VCaP (cell line): ENCODE measurements around the gene DDX24.
A peak's percentile ranks its signal among the peaks of the same experiment; 100 is the strongest.

Source experiments
- H3K27ac ChIP-seq: fragments of 450-650 bp; 2 replicates; pipeline ENCODE4 v1.5.1; 2017
- CTCF ChIP-seq: fragments of 450-650 bp; conservative IDR thresholded peaks from 2 replicates; pipeline ENCODE4 v1.5.1; 2017; ENCODE audit warnings: mild to moderate bottlenecking, moderate library complexity

The DDX24 gene

GRCh38 chr14:94058128-94058673 is 22.8 kb downstream of the DDX24 start:
- H3K27ac ChIP-seq: peak overlapping the region; percentile 56
- no peak for TF ChIP-seq CTCF

DNA sequence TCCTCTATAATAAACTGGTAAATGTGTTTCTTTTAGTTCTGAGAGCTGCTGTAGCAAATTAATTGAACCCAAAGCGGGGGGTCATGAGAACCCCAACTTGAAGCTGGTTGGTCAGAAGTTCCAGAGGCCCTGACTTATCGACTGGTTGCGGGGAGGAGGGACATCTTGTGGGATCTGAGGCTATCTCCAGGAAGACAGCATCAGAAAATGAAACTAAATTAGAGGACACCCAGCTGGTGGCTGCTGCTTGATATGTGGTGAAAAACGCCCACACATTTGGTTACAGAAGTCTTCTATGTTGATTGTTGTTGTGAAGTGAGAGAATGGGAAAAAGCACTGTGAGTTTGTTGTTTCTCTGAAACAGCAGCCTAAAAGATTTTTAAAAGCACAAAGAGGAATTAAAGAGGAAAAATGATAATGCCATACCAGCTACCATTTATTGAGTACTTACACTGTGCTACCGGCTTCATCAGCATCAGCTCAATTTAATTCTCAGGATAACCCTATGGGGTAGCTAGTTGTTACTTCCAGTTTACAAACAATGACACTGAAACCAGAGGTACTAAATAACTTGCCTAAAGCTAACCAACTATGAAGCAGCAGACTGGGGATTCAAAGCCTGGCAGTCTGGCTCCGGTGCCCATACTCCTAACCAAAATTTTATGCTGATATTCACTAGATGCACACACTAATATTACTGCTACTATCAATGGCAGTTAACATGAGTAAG is 24.3 kb downstream of the DDX24 start:
- no peak for TF ChIP-seq CTCF
- no peak overlapping the region for H3K27ac ChIP-seq

DNA sequence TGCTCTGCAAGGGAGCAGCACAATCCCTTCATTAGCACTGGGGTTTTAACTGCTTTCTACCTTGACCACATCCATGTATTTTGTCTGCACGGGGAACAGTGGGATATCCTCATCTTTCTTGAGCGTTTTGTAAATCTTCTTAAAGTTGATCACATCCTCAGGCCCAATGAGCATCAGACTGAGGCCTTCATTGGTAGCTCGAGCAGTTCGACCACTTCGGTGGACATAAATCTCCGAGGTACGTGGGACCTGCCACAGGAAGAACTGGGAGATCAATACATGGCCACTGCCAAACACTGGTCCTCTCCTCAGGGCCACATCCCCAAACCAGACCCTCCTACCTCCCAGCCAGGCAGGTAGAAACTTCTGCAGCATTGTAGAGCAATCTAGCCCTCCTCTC is 26.1 kb downstream of the DDX24 start:
- no peak for TF ChIP-seq CTCF
- H3K27ac ChIP-seq: peak overlapping the region; percentile 69

DNA sequence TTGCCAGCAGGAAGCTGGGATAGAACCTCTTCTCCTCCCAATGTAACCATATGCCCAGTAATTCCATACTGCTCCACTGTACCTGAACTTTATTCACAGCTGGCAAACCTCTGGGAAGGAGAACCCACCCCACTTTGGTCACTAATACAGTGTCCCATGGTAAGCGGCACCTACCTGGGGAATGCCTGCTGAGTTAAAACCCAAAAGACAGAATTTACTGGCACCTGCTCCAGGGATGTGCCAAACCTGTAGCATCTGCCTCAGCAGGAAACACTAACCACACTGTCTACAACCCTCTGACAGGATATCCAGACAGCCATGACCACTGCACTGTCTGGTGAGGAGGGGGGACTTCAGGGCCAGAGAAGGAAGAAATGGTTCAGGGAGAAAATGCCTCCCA is 26.6 kb downstream of the DDX24 start:
- peak overlapping the region; percentile 69 for H3K27ac ChIP-seq
- TF ChIP-seq CTCF: no peak

GRCh38 chr14:94052662-94053061 is 28.3 kb downstream of the DDX24 start:
- no peak for TF ChIP-seq CTCF
- H3K27ac ChIP-seq: peak overlapping the region; percentile 69

GRCh38 chr14:94052199-94052598 is 28.8 kb downstream of the DDX24 start:
- peak overlapping the region; percentile 69 for H3K27ac ChIP-seq
- no peak for TF ChIP-seq CTCF

- H3K27ac ChIP-seq: peak overlapping the region; percentile 69
- TF ChIP-seq CTCF: no peak
These were observed 29.2 kb downstream of the DDX24 start for GRCh38 chr14:94051779-94052178.
